Right cardiac atrium (tissue), 5 donors: ENCODE results near the gene ACAP1. TPM values are rescaled to one million over a fixed set of nuclear protein-coding genes. Genes with fewer than 3 reads are reported as not detected.

Source experiments
- ATAC-seq, 2 donors: fragments of 200-7000 bp; cut with Tn5 transposase; one replicate each; pipeline versions ENCODE4 v1.8.0 to v1.9.1; 2020; ENCODE audit warnings: moderate library complexity in 2 of 2, mild to moderate bottlenecking in 1 of 2
- DNase-seq, 3 donors: peaks; one replicate each; pipeline ENCODE4 v3.0.0-alpha.2; 2020
- H3K27ac ChIP-seq: one replicate; pipeline ENCODE4 v1.5.1; 2013; ENCODE audit warnings: mild to moderate bottlenecking, low read length, control low read depth, moderate library complexity
- H3K27me3 ChIP-seq: one replicate; pipeline ENCODE4 v1.6.1; 2013; ENCODE audit not compliant: control insufficient read depth, insufficient read depth
- H3K4me1 ChIP-seq: one replicate; pipeline ENCODE4 v1.6.1; 2013; ENCODE audit warnings: low read length; ENCODE audit not compliant: control insufficient read depth, insufficient read depth
- H3K4me3 ChIP-seq: one replicate; pipeline ENCODE4 v1.5.1; 2013; ENCODE audit warnings: low read length, control low read depth
- H3K9me3 ChIP-seq: one replicate; pipeline ENCODE4 v1.6.1; 2013; ENCODE audit warnings: low read length; ENCODE audit not compliant: control insufficient read depth
- WGBS: extraction: QIAGEN DNeasy Blood & Tissue Kit; methylation state at CpG from one replicate; pipeline ENCODE4 v1.1.7; 2013; 5-methylcytosine and 5-hydroxymethylcytosine counted together
- intact Hi-C, 4 donors: fragments of 100-400 bp; cut with DNase I; formaldehyde crosslinking; loops; one replicate each; pipeline versions ENCODE4 v1.11.0 to v1.14.0; 2022 to 2023
- polyA plus RNA-seq: library from polyadenylated mRNA; stranded (reverse); fragments of 200-250 nt; gene quantifications from one replicate; pipeline ENCODE4 v1.2.3, GENCODE V29; 2013
- total RNA-seq, 4 donors: library from RNA; stranded (reverse); fragmentation: NEBNext Ultra II Directional; extraction: Animal tissue kit (Norgen Biotek cat#: 25700); gene quantifications; one replicate each; pipeline ENCODE4 v1.2.1, GENCODE V29; 2021
- donor health status: healthy with polysubstance abuse.
- donor health status: DM: no; HTN: yes; CAD: no.
- donor health status: DM: no; HTN: no; CAD: no.
- donor health status: DM: no; HTN: yes; CAD: no; lungs with severe emphysema.
- donor health status: DM: yes; HTN: yes; CAD: no.

Gene ACAP1
- total and polyA plus RNA-seq, 5 donors: 8.8 to 26.4 (median 19.1) TPM

DNA sequence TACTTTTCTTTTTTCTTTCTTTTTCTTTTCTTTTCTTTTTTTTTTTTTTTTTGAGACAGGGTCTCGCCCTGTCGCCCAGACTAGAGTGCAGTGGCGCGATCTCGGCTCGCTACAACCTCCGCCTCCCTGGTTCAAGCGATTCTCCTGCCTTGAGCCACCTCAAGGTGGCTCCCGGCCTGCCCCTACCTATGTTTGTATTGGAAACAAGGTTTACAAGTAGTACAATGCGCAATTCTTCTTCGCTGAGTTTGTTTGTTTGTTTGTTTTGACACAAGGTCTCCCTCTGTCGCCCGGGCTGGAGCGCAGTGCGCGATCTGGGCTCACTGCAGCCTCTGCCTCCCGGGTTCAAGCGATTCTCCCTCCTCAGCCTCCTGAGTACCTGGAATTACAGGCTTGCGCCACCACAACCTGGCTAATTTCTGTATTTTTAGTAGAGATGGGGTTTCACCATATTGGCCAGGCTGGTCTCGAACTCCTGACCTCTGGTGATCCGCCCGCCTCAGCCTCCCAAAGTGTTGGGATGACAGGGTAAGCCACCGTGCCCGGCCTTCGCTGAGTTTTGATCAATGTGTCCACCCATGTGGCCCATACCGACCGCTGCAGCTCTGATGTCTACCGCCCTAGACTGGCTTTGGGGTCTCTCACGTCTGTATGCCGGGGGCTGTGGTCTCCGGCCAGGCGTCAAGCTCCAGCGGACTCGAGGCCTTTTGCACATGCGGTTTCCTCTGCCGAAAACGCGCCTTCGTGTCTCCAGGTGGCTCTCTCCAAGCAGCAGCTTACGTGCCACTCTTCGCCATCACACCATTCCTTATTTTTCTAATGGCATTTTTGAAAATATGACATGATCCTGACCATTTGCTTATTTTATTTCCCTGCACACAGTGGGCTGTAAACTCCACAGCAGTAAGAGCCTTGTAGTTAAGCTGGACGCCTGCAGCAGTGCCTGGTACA, 40.8 kb upstream of the ACAP1 start:
- H3K4me3 ChIP-seq: no peak overlapping the region
- H3K9me3 ChIP-seq: no peaks in the 10 kb centered on the region
- intact Hi-C loops: loop anchor here (1.0 to 10.0 kb wide), 3 partner anchors 15 to 49 kb away; partner anchors contain the start of gene SLC2A4 (in 2 of the 4)
- DNase-seq: peak in 1 of 3 donors; percentile 29
- peak overlapping the region; percentile 71 for H3K27ac ChIP-seq
- no peak for ATAC-seq
- H3K27me3 ChIP-seq: no peaks in the 10 kb centered on the region
- WGBS: 59% methylated on average over 42 of the region's 42 CpGs
- peaks cover 12% of the 10 kb centered on the region for H3K4me1 ChIP-seq

- WGBS: 3% methylated on average over 51 of the region's 51 CpGs
- DNase-seq (peak; percentile 86 to 95 (median 94)), ATAC-seq (peak; percentile 83 to 84)
- Histone ChIP-seq H3K4me1 (peaks cover 12% of the 10 kb centered on the region), H3K4me3 (no peak overlapping the region), H3K27ac (peak overlapping the region; percentile 71), H3K27me3 (no peaks in the 10 kb centered on the region), H3K9me3 (no peaks in the 10 kb centered on the region)
- intact Hi-C loops: loop anchor here (1.0 to 10.0 kb wide), 3 partner anchors 16 to 48 kb away; partner anchors contain the start of gene SLC2A4 (in 2 of the 4)
Observed at GRCh38 chr17:7296189-7296861, 40.0 kb upstream of the ACAP1 start.

- WGBS: 96% methylated on average over 7 of the region's 7 CpGs
- DNase-seq: peak in 1 of 3 donors; percentile 17
- intact Hi-C loops: no loop called here
Observed at GRCh38 chr17:7304179-7304578, 32.1 kb upstream of the ACAP1 start.

DNA sequence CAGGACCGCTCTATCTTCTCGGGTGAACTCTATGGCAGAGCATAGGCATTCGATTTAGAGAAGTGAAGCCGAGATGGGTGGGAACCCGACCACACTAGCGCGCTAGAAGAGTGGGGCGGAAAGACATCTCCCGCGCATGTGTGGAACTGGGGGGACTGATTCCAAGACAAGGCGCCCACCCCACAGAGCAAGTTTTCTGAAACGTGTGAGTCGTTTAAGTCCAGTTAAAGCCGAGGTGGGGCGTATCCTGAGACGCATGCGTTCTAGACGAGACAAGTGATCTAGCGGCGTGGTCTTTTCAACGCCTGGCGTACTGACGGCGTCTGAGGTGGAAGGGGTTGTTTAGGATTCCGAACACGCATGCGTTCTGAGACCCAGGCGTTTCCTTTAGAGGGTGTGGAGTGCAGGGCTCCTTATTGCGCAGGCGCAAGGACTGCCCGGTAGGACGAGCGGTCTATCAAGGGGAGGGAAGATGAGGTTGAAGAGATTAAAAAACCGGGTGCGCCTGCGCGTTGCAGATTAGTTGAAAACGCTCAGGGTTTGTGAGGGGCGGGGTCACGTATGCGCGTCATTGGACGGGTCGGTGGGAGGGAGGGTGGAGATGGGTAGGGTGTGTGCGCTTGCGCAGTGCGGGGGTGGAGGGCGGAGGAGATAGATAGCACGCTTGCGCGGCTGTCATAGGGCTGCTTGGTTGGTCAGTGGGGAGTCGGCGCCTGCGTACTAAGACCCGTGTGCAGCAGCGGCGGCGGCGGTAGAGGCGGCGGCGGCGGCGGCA, 29.2 kb upstream of the ACAP1 start, which contains the start of gene EIF5A:
EIF5A (plus strand) TSS at position 718 of the 775 bp plus-strand sequence. CDS start 2,008 bp downstream, outside the sequence.
- no peaks in the 10 kb centered on the region for H3K27me3 ChIP-seq
- ATAC-seq (peak; percentile 94 to 96), DNase-seq (peak; percentile 100)
- H3K4me3 ChIP-seq: peak within 1 kb of the TSS; percentile 83
- under 1% methylated on average over 64 of the region's 64 CpGs for WGBS
- H3K4me1 ChIP-seq: peaks cover 3% of the 10 kb centered on the region
- no peaks in the 10 kb centered on the region for H3K9me3 ChIP-seq
- H3K27ac ChIP-seq: peak within 1 kb of the TSS; percentile 89
- intact Hi-C loops: no loop called here

More at GRCh38 chr17:7304179-7304578, 32.1 kb upstream of the ACAP1 start:
- ATAC-seq: no peak
- peaks cover 3% of the 10 kb centered on the region for H3K4me1 ChIP-seq
- no peak overlapping the region for H3K27ac ChIP-seq
- no peak overlapping the region for H3K4me3 ChIP-seq
- no peaks in the 10 kb centered on the region for H3K9me3 ChIP-seq
- H3K27me3 ChIP-seq: no peaks in the 10 kb centered on the region

GRCh38 chr17:7307686-7308624, 28.4 kb upstream of the ACAP1 start:
- peaks cover 3% of the 10 kb centered on the region for H3K4me1 ChIP-seq
- peak overlapping the region; percentile 89 for H3K27ac ChIP-seq
- DNase-seq: peak; percentile 70 to 88 (median 85)

DNA sequence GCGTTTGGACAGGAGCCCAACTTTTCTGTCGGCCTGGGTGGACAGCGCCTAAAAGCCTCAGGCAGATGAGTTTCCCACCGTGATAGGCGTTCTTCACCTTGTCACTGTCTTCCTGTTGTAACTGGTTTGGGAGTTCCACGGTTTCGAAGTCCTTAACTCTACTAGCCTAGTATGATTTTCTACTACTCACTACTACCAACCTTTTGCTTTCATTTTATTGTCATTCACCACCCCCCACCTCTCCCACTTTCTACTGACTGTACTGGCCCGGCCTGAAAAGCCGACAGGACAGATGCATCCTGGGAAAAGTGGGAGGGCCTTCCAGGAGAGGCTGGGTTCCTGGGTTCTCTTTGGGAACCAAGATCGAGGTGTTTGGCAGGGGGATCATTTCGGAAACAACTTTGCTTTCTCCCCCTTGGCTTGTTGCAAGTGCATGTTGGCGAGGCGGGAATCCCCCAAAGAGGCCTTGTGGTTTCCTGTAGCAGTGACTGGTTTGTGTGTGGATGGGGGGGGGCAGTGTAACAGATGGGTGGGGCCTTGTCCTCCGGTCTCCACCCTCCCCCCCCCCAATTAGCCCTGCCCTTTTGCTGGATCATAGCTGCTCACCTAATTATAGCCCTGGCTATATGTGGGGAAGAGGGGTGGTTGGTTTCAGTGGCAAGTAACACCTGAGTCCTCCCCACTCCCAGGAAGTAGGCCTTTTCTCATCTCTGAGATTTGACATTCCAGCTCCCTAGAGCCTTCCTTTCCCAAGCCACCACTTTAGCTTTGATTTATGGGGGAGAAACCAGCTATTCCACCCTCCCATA, 27.5 kb upstream of the ACAP1 start:
- no peaks in the 10 kb centered on the region for H3K27me3 ChIP-seq
- peak overlapping the region; percentile 89 for H3K27ac ChIP-seq
- peak; percentile 74 to 83 (median 78) for DNase-seq
- no peaks in the 10 kb centered on the region for H3K9me3 ChIP-seq
- intact Hi-C loops: no loop called here
- H3K4me1 ChIP-seq: peaks cover 3% of the 10 kb centered on the region
- peak in 1 of 2 donors; percentile 37 for ATAC-seq
- H3K4me3 ChIP-seq: peak overlapping the region; percentile 83
- WGBS: 1% methylated on average over 14 of the region's 14 CpGs

More at GRCh38 chr17:7307686-7308624, 28.4 kb upstream of the ACAP1 start:
- H3K4me3 ChIP-seq: peak overlapping the region; percentile 83
- H3K27me3 ChIP-seq: no peaks in the 10 kb centered on the region
- peak; percentile 21 to 22 for ATAC-seq
- under 1% methylated on average over 104 of the region's 104 CpGs for WGBS
- H3K9me3 ChIP-seq: no peaks in the 10 kb centered on the region
- intact Hi-C loops: no loop called here

- Histone ChIP-seq H3K27ac (no peak overlapping the region), H3K27me3 (no peaks in the 10 kb centered on the region), H3K9me3 (no peaks in the 10 kb centered on the region), H3K4me3 (no peak overlapping the region), H3K4me1 (peaks cover 6% of the 10 kb centered on the region)
- peak in 1 of 3 donors; percentile 27 for DNase-seq
- intact Hi-C loops: no loop called here
- 89% methylated on average over 12 of the region's 12 CpGs for WGBS
- ATAC-seq: no peak
Observed at GRCh38 chr17:7309628-7310027, 26.7 kb upstream of the ACAP1 start.

DNA sequence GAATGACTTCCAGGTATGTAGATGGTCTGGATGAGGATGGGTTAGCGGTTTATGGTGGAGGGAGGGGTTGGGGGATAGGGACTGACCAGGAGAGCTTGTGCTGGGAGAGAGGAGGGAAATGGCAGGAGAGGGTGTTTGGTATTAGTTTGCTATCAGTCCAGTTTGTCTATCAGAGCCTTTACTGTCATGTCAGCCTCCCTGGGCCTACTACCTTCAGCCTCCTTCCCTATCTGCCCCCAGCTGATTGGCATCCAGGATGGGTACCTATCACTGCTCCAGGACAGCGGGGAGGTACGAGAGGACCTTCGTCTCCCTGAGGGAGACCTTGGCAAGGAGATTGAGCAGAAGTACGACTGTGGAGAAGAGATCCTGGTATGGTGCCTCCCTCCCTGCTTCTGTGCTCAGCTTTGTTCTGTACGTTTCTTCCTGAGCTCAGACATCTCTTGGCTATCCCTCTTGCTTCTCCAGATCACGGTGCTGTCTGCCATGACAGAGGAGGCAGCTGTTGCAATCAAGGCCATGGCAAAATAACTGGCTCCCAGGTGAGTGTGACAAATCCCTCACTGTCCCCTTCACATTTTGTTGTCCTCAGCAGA, 25.1 kb upstream of the ACAP1 start:
- DNase-seq (peak in 1 of 3 donors; percentile 17), ATAC-seq (no peak)
- H3K27ac ChIP-seq: no peak overlapping the region
- intact Hi-C loops: no loop called here
- WGBS: 76% methylated on average over 7 of the region's 7 CpGs
- no peaks in the 10 kb centered on the region for H3K27me3 ChIP-seq
- H3K9me3 ChIP-seq: no peaks in the 10 kb centered on the region
- H3K4me3 ChIP-seq: no peak overlapping the region
- peaks cover 6% of the 10 kb centered on the region for H3K4me1 ChIP-seq
